IMR-90 (cell line): ENCODE measurements around the gene ARL5C. TPM values are rescaled to one million over a fixed set of nuclear protein-coding genes. Genes with fewer than 3 reads are reported as not detected.

Experiments used
- ATAC-seq: fragments of 200-7000 bp; cut with Tn5 transposase; 2 replicates; pipeline ENCODE4 v1.9.1; 2020; ENCODE audit warnings: low read depth, mild to moderate bottlenecking, moderate library complexity
- BruUV-seq: library from RNA; stranded (reverse); fragments of 400-500 nt; replicated peaks from 2 replicates; lab custom pipeline; 2021; lab: Mats Ljungman, UMichigan
- CTCF ChIA-PET: fragments of 300-600 bp; formaldehyde crosslinking; extraction: SDS; loops from one replicate; lab custom pipeline; 2021; ENCODE audit warnings: antibody characterized with exemption; lab: Yijun Ruan, JAX
- POLR2A ChIA-PET: fragments of 300-600 bp; sonication (Branson Sonifier 250); formaldehyde crosslinking; loops from one replicate; lab custom pipeline; 2022; ENCODE audit warnings: antibody characterized with exemption; ENCODE audit not compliant: unreplicated experiment; lab: Charles Lee
- DNase-seq: peaks from one replicate; pipeline ENCODE4 v3.0.0; 2013
- H2AFZ ChIP-seq: replicated peaks from 2 replicates; pipeline ENCODE3; 2013; ENCODE audit warnings: low read length, mild to moderate bottlenecking; ENCODE audit not compliant: poor library complexity
- H2AK5ac ChIP-seq: 2 replicates; pipeline ENCODE4 v1.6.1; 2013; ENCODE audit warnings: low read depth, low read length, inconsistent platforms
- H2AK9ac ChIP-seq: replicated peaks from 2 replicates; pipeline ENCODE3; 2013; ENCODE audit warnings: mild to moderate bottlenecking, low read depth, low read length, moderate library complexity; ENCODE audit not compliant: poor library complexity
- H2BK120ac ChIP-seq: 2 replicates; pipeline ENCODE4 v1.6.1; 2013; ENCODE audit warnings: low read depth, low read length, inconsistent platforms
- H2BK15ac ChIP-seq: 3 replicates; pipeline ENCODE4 v1.6.1; 2013; ENCODE audit warnings: low read depth, low read length, inconsistent platforms
- H2BK20ac ChIP-seq: 2 replicates; pipeline ENCODE4 v1.6.1; 2013; ENCODE audit warnings: low read depth, mild to moderate bottlenecking, inconsistent platforms, low read length, moderate library complexity
- H2BK5ac ChIP-seq: 2 replicates; pipeline ENCODE4 v1.6.1; 2013; ENCODE audit warnings: mild to moderate bottlenecking, low read depth, low read length, inconsistent platforms; ENCODE audit not compliant: poor library complexity, severe bottlenecking
- H3K14ac ChIP-seq: replicated peaks from 2 replicates; pipeline ENCODE4 v1.6.1; 2013; ENCODE audit warnings: low read depth, low read length, inconsistent platforms
- H3K18ac ChIP-seq: 2 replicates; pipeline ENCODE4 v1.6.1; 2013; ENCODE audit warnings: low read depth, low read length, control low read depth
- H3K23ac ChIP-seq: 2 replicates; pipeline ENCODE4 v1.6.1; 2013; ENCODE audit warnings: low read depth, low read length, inconsistent platforms
- H3K27ac ChIP-seq: 2 replicates; pipeline ENCODE4 v1.5.1; 2013; ENCODE audit warnings: mild to moderate bottlenecking, control low read depth, low read length; ENCODE audit not compliant: insufficient read depth
- H3K27me3 ChIP-seq: 2 replicates; pipeline ENCODE4 v1.6.1; 2013; ENCODE audit warnings: low read length; ENCODE audit not compliant: control insufficient read depth, insufficient read depth
- H3K36me3 ChIP-seq: 2 replicates; pipeline ENCODE4 v1.6.1; 2013; ENCODE audit warnings: low read length, mixed read lengths; ENCODE audit not compliant: control insufficient read depth, insufficient read depth
- H3K4ac ChIP-seq: 2 replicates; pipeline ENCODE4 v1.6.1; 2013; ENCODE audit warnings: low read depth, low read length, inconsistent platforms
- H3K4me1 ChIP-seq: 2 replicates; pipeline ENCODE4 v1.6.1; 2013; ENCODE audit warnings: low read length, mixed read lengths; ENCODE audit not compliant: control insufficient read depth, insufficient read depth
- H3K4me2 ChIP-seq: 2 replicates; pipeline ENCODE4 v1.6.1; 2013; ENCODE audit warnings: low read depth, mild to moderate bottlenecking, control low read depth, low read length, moderate library complexity
- H3K4me3 ChIP-seq: 2 replicates; pipeline ENCODE4 v1.5.1; 2013; ENCODE audit warnings: low read depth, mild to moderate bottlenecking, control low read depth, low read length, moderate library complexity; ENCODE audit not compliant: insufficient read depth
- H3K56ac ChIP-seq: 2 replicates; pipeline ENCODE4 v1.6.1; 2013; ENCODE audit warnings: low read length, inconsistent platforms; ENCODE audit not compliant: insufficient read depth; ENCODE audit errors: extremely low read depth
- H3K79me1 ChIP-seq, 2 experiments: 2 replicates each; pipeline ENCODE4 v1.6.1; 2013; ENCODE audit warnings: low read length in 2 of 2, inconsistent platforms in 1 of 2, low read depth in 1 of 2
- H3K9ac ChIP-seq: 2 replicates; pipeline ENCODE4 v1.6.1; 2013; ENCODE audit warnings: low read depth, low read length, control low read depth
- H3K9me1 ChIP-seq: 2 replicates; pipeline ENCODE4 v1.6.1; 2013; ENCODE audit warnings: low read length, inconsistent platforms; ENCODE audit not compliant: insufficient read depth
- H3K9me3 ChIP-seq: 2 replicates; pipeline ENCODE4 v1.6.1; 2013; ENCODE audit warnings: low read length; ENCODE audit not compliant: control insufficient read depth, insufficient read depth
- H4K20me1 ChIP-seq: 2 replicates; pipeline ENCODE4 v1.6.1; 2013; ENCODE audit warnings: low read length, inconsistent platforms; ENCODE audit not compliant: insufficient read depth
- H4K5ac ChIP-seq: 2 replicates; pipeline ENCODE4 v1.6.1; 2013; ENCODE audit warnings: mild to moderate bottlenecking, low read depth, low read length, control low read depth
- H4K8ac ChIP-seq, 2 experiments: 2 replicates each; pipeline ENCODE4 v1.6.1; 2013; ENCODE audit warnings: low read depth in 2 of 2, low read length in 2 of 2, control low read depth in 1 of 2, inconsistent platforms in 1 of 2
- H4K91ac ChIP-seq: 2 replicates; pipeline ENCODE4 v1.6.1; 2013; ENCODE audit warnings: low read depth, low read length, inconsistent platforms; ENCODE audit not compliant: insufficient read depth
- BHLHE40 ChIP-seq: fragments of 150-350 bp; IDR thresholded peaks from 2 replicates; pipeline ENCODE4 v1.6.1; 2016; ENCODE audit warnings: mild to moderate bottlenecking, low read depth, low read length
- CEBPB ChIP-seq: IDR thresholded peaks from 2 replicates; pipeline ENCODE4 v1.6.1; 2012; ENCODE audit warnings: low read depth, low read length, improper control_type of control experiment
- CHD1 ChIP-seq: IDR thresholded peaks from 2 replicates; pipeline ENCODE4 v1.6.1; 2012; ENCODE audit warnings: low read depth, low read length, improper control_type of control experiment
- CTCF ChIP-seq: conservative IDR thresholded peaks from 2 replicates; pipeline ENCODE4 v1.5.1; 2012; ENCODE audit warnings: mild to moderate bottlenecking, low read depth, low read length, improper control_type of control experiment
- FOS ChIP-seq: fragments of 150-350 bp; IDR thresholded peaks from 2 replicates; pipeline ENCODE4 v1.6.1; 2016; ENCODE audit warnings: low read depth, low read length
- MAFK ChIP-seq: IDR thresholded peaks from 2 replicates; pipeline ENCODE4 v1.6.1; 2012; ENCODE audit warnings: low read depth, low read length, improper control_type of control experiment
- MAZ ChIP-seq: IDR thresholded peaks from 2 replicates; pipeline ENCODE4 v1.6.1; 2012; ENCODE audit warnings: low read depth, mild to moderate bottlenecking, low read length, improper control_type of control experiment, moderate library complexity, borderline replicate concordance
- MXI1 ChIP-seq: IDR thresholded peaks from 2 replicates; pipeline ENCODE4 v1.6.1; 2012; ENCODE audit warnings: low read depth, mild to moderate bottlenecking, low read length, moderate library complexity, borderline replicate concordance
- NFE2L2 ChIP-seq: fragments of 150-350 bp; IDR thresholded peaks from 2 replicates; pipeline ENCODE4 v1.6.1; 2016; ENCODE audit warnings: low read depth, mild to moderate bottlenecking, low read length
- POLR2A ChIP-seq: IDR thresholded peaks from 2 replicates; pipeline ENCODE4 v1.6.1; 2012; ENCODE audit warnings: mild to moderate bottlenecking, low read depth, low read length
- RAD21 ChIP-seq: IDR thresholded peaks from 2 replicates; pipeline ENCODE4 v1.6.1; 2012; ENCODE audit warnings: low read length, improper control_type of control experiment
- RCOR1 ChIP-seq: IDR thresholded peaks from 2 replicates; pipeline ENCODE4 v1.6.1; 2012; ENCODE audit warnings: mild to moderate bottlenecking, low read length, improper control_type of control experiment; ENCODE audit not compliant: insufficient replicate concordance
- RFX5 ChIP-seq: IDR thresholded peaks from 2 replicates; pipeline ENCODE4 v1.8.0; 2012; ENCODE audit warnings: low read depth, mild to moderate bottlenecking, low read length, moderate library complexity
- SMC3 ChIP-seq: fragments of 150-350 bp; IDR thresholded peaks from 2 replicates; pipeline ENCODE4 v1.6.1; 2016; ENCODE audit warnings: low read depth, mild to moderate bottlenecking, antibody characterized with exemption, low read length, moderate library complexity
- USF2 ChIP-seq: fragments of 150-350 bp; IDR thresholded peaks from 2 replicates; pipeline ENCODE4 v1.6.1; 2017; ENCODE audit warnings: mild to moderate bottlenecking, antibody characterized with exemption, low read length, low read depth
- WGBS, 2 experiments: methylation state at CpG; one replicate each; pipeline versions ENCODE4 v1.1.5 to v1.1.7; 2013; ENCODE audit warnings: missing lambda C conversion rate in 2 of 2; ENCODE audit not compliant: insufficient read length in 1 of 2; ENCODE audit errors: extremely low coverage in 2 of 2; 5-methylcytosine and 5-hydroxymethylcytosine counted together
- dilution Hi-C: fragments of 300-500 bp; cut with HindIII; formaldehyde crosslinking; loops from one replicate; pipeline ENCODE4 v1.14.3; 2018; ENCODE audit warnings: low sequenced_read_pairs; ENCODE audit not compliant: unreplicated experiment
- in situ Hi-C: fragments of 300-500 bp; cut with MboI; formaldehyde crosslinking; loops from 3 replicates; pipeline ENCODE4 v1.14.3; 2019; ENCODE audit warnings: low sequenced_read_pairs, inconsistent platforms, mixed read lengths
- intact Hi-C: fragments of 100-400 bp; cut with micrococcal nuclease; formaldehyde crosslinking; loops from 2 replicates; pipeline ENCODE4 v1.10.0; 2022
- polyA plus RNA-seq, 3 experiments: library from polyadenylated mRNA; depleted of rRNA; stranded (reverse); fragments of >200 nt; gene quantifications; 2 replicates each; pipeline ENCODE4 v1.2.3, GENCODE V29; 2012; ENCODE audit warnings: low replicate concordance in 1 of 3
- total RNA-seq: library from RNA; depleted of rRNA; stranded (reverse); fragments of >200 nt; gene quantifications from 2 replicates; pipeline ENCODE4 v1.2.3, GENCODE V29; 2012
- TF ChIP-seq, protein P1 (sequence below): fragments of 150-350 bp; IDR thresholded peaks from 2 replicates; pipeline ENCODE4 v1.6.1; 2016; ENCODE audit warnings: low read depth, mild to moderate bottlenecking, low read length, moderate library complexity, borderline replicate concordance

The ARL5C gene
- total and polyA plus RNA-seq, 2 of the 4 experiments (the other 2 are of a cell fraction) = not detected

DNA sequence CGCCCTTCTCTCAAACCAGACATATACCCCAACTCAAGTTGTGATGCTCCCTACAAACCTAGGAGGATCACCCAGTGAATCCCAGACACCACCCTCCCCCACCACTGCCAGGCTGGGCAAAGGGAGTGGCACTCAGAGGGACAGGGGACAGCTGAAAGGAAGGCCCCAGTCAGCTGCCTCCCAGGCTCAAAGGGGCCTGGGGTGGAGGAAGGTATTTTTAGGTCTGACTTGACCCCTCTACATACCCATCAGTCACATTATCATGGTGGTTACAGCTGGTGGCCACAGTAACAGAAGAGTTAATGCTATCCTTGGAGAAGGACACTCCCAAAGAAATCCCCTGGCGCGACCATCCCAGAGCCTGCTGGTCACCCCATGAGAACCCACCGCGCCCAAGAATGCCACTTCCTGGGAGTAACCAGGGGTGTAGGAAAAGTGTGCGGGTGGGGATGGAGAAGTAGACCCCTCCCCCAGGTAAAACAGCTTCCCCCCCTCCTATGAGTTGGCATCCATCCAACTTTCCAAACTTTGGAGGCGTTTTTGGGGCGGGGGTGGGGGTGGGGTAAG, 30.4 kb upstream of the ARL5C start:
- H3K23ac ChIP-seq = 0 out of 2 replicates have a peak overlapping the region, but pooled peaks have one; percentile 64
- H3K18ac ChIP-seq = no peak overlapping the region
- H3K4ac ChIP-seq = peak overlapping the region; percentile 58
- H3K27ac ChIP-seq = no peak overlapping the region
- H3K79me1 ChIP-seq = peaks cover 36 to 71% of the 10 kb centered on the region in 2 experiments
- intact Hi-C loops (no loop called here), in situ Hi-C loops (no loop called here), dilution Hi-C loops (no loop called here)
- H2AK5ac ChIP-seq = peak overlapping the region; percentile 78
- no CpG with 5 or more reads among the region's 8 CpGs for WGBS, 2 experiments
- H3K4me1 ChIP-seq = peaks cover 23% of the 10 kb centered on the region
- no peak overlapping the region for H3K9ac ChIP-seq
- H3K4me3 ChIP-seq = peak overlapping the region; percentile 88
- POLR2A ChIA-PET = no interaction called here
- no TSS peak for BruUV-seq
- no peak for ATAC-seq
- H2AFZ ChIP-seq = peak overlapping the region; percentile 59
- H4K91ac ChIP-seq = no peak overlapping the region
- DNase-seq = no peak
- peaks cover 30% of the 10 kb centered on the region for H4K20me1 ChIP-seq
- peaks cover 26% of the 10 kb centered on the region for H3K9me1 ChIP-seq
- no peak overlapping the region for H2BK120ac ChIP-seq
- TF ChIP-seq USF2 = no peak
- no peak for TF ChIP-seq POLR2A
- no peak for TF ChIP-seq CEBPB
- no peak for TF ChIP-seq RCOR1
- no peak for TF ChIP-seq FOS
- TF ChIP-seq RAD21 = no peak
- no peak for TF ChIP-seq CHD1
- no peak for TF ChIP-seq MAFK
- no peak for TF ChIP-seq BHLHE40
- TF ChIP-seq MAZ = no peak
- TF ChIP-seq, protein P1, sequence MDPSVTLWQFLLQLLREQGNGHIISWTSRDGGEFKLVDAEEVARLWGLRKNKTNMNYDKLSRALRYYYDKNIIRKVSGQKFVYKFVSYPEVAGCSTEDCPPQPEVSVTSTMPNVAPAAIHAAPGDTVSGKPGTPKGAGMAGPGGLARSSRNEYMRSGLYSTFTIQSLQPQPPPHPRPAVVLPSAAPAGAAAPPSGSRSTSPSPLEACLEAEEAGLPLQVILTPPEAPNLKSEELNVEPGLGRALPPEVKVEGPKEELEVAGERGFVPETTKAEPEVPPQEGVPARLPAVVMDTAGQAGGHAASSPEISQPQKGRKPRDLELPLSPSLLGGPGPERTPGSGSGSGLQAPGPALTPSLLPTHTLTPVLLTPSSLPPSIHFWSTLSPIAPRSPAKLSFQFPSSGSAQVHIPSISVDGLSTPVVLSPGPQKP = no peak
- TF ChIP-seq RFX5 = no peak
- no peak for TF ChIP-seq SMC3
- no peak for TF ChIP-seq MXI1
- TF ChIP-seq CTCF = no peak
- no peak for TF ChIP-seq NFE2L2
- H2BK5ac ChIP-seq = no peak overlapping the region
- H3K9me3 ChIP-seq = no peaks in the 10 kb centered on the region
- H3K14ac ChIP-seq = peak overlapping the region; percentile 75; the same call in 1 of the 2 replicates
- H3K36me3 ChIP-seq = peaks cover 28% of the 10 kb centered on the region
- H3K27me3 ChIP-seq = no peaks in the 10 kb centered on the region
- 0 out of 2 replicates have a peak overlapping the region, but pooled peaks have one; percentile 36 for H4K5ac ChIP-seq
- peak overlapping the region; percentile 2 to 14; a peak in 2 of 4 replicates for H4K8ac ChIP-seq
- H3K56ac ChIP-seq = no peak overlapping the region
- H3K4me2 ChIP-seq = peak overlapping the region; percentile 91
- CTCF ChIA-PET = no interaction called here
- peak overlapping the region; percentile 92 for H2AK9ac ChIP-seq
- no peak overlapping the region for H2BK15ac ChIP-seq
- no peak overlapping the region for H2BK20ac ChIP-seq
